ENCODE results near the gene IL4.
A peak's percentile ranks its signal among the peaks of the same experiment; 100 is the strongest.
"Not testable (repeated sequence)": the region's sequence is repeated elsewhere in the genome, so short reads cannot be mapped to it uniquely, and the experiment has no call there.

IL4 gene

GRCh38 chr5:132674671-132675506, 1.1 kb downstream of the IL4 start:
- no peak for DNase-seq (ENCODE audit: low read depth)

- DNase-seq (ENCODE audit: low read depth) = no peak
Measured at GRCh38 chr5:132675936-132676689, 2.3 kb downstream of the IL4 start.

GRCh38 chr5:132677191-132677590, 3.4 kb downstream of the IL4 start:
- DNase-seq (ENCODE audit: low read depth) = no peak

GRCh38 chr5:132677682-132678400, 4.1 kb downstream of the IL4 start:
- no peak for DNase-seq (ENCODE audit: low read depth)

GRCh38 chr5:132678735-132679134, 4.9 kb downstream of the IL4 start:
- DNase-seq (ENCODE audit: low read depth) = no peak

- no peak for DNase-seq (ENCODE audit: low read depth)
Measured at GRCh38 chr5:132679166-132679565, 5.4 kb downstream of the IL4 start.

- DNase-seq (ENCODE audit: low read depth) = no peak
Measured at GRCh38 chr5:132679717-132680380, 6.1 kb downstream of the IL4 start.

- DNase-seq (ENCODE audit: low read depth) = no peak
Measured at GRCh38 chr5:132680780-132681475, 7.1 kb downstream of the IL4 start.

GRCh38 chr5:132681476-132681831, 7.7 kb downstream of the IL4 start:
- no peak for DNase-seq (ENCODE audit: low read depth)

- no peak for DNase-seq (ENCODE audit: low read depth)
Measured at GRCh38 chr5:132681983-132682382, 8.2 kb downstream of the IL4 start.

- DNase-seq (ENCODE audit: low read depth) = no peak
Measured at GRCh38 chr5:132684491-132684890, 10.7 kb downstream of the IL4 start.

- DNase-seq (ENCODE audit: low read depth) = no peak
Measured at GRCh38 chr5:132684922-132685720, 11.3 kb downstream of the IL4 start.

- DNase-seq (ENCODE audit: low read depth) = no peak
Measured at GRCh38 chr5:132686193-132686592, 12.4 kb downstream of the IL4 start.

GRCh38 chr5:132687995-132688394, 14.2 kb downstream of the IL4 start:
- peak; percentile 43 for DNase-seq (ENCODE audit: low read depth)

GRCh38 chr5:132688536-132689339, 14.9 kb downstream of the IL4 start:
- peak; percentile 23 for DNase-seq (ENCODE audit: low read depth)

- DNase-seq (ENCODE audit: low read depth) = no peak
Measured at GRCh38 chr5:132689513-132689912, 15.7 kb downstream of the IL4 start.

GRCh38 chr5:132690156-132690555, 16.4 kb downstream of the IL4 start:
- no peak for DNase-seq (ENCODE audit: low read depth)

GRCh38 chr5:132691755-132692631, 18.2 kb downstream of the IL4 start:
- DNase-seq (ENCODE audit: low read depth) = not testable (repeated sequence)

GRCh38 chr5:132692632-132692967, 18.8 kb downstream of the IL4 start:
- no peak for DNase-seq (ENCODE audit: low read depth)

Data from T-helper 22 cell (primary cell).